GM12878 (cell line): ENCODE data around the gene ZNF765. TPM values are rescaled to one million over a fixed set of nuclear protein-coding genes. Genes with fewer than 3 reads are reported as not detected.
"Not testable (repeated sequence)": the region's sequence is repeated elsewhere in the genome, so short reads cannot be mapped to it uniquely, and the experiment has no call there.

Experiments used
- ATAC-seq: fragments of 200-7000 bp; cut with Tn5 transposase; 3 replicates; pipeline ENCODE4 v1.9.1; 2020; ENCODE audit warnings: mild to moderate bottlenecking, moderate library complexity
- BruUV-seq: library from RNA; stranded (reverse); fragments of 400-500 nt; replicated peaks from 2 replicates; lab custom pipeline; 2021; lab: Mats Ljungman, UMichigan
- CTCF ChIA-PET: fragments of 300-600 bp; sonication (Branson Sonifier 250); formaldehyde crosslinking; extraction: SDS; loops from one replicate; lab custom pipeline; 2021; ENCODE audit warnings: inconsistent platforms; lab: Yijun Ruan, JAX
- POLR2A ChIA-PET: fragments of 350-600 bp; formaldehyde crosslinking; extraction: SDS; loops from one replicate; lab custom pipeline; 2021; ENCODE audit warnings: inconsistent platforms; lab: Charles Lee
- RAD21 ChIA-PET: fragments of 300-600 bp; sonication (Branson Sonifier 250); formaldehyde crosslinking; loops from one replicate; lab custom pipeline; 2023; ENCODE audit warnings: antibody characterized with exemption; ENCODE audit not compliant: unreplicated experiment; lab: Charles Lee
- SMC1A ChIA-PET: fragments of 300-600 bp; sonication (Branson Sonifier 250); formaldehyde crosslinking; loops from one replicate; lab custom pipeline; 2023; ENCODE audit not compliant: unreplicated experiment, uncharacterized antibody; lab: Charles Lee
- DNase-seq: peaks from one replicate; pipeline ENCODE4 v3.0.0-alpha.2; 2011; ENCODE audit warnings: low read depth, low spot score
- FAIRE-seq: peaks from 3 replicates; lab custom pipeline; 2011; peaks lifted over from hg19 to GRCh38; lab: Jason Lieb, UNC
- H2AFZ ChIP-seq: 2 replicates; pipeline ENCODE4 v1.6.0; 2011; ENCODE audit warnings: low read depth, low read length, control low read depth; ENCODE audit not compliant: control insufficient read depth
- H3K27ac ChIP-seq: 2 replicates; pipeline ENCODE4 v1.5.1; 2011; ENCODE audit warnings: control low read depth; ENCODE audit not compliant: control insufficient read depth, insufficient read depth
- H3K27me3 ChIP-seq, 2 experiments: replicated peaks in 1 of 2; 2 replicates each; pipeline versions ENCODE4 v1.6.0 to v1.6.1; 2011; ENCODE audit warnings: low read length in 1 of 2; ENCODE audit not compliant: control insufficient read depth in 2 of 2, insufficient read depth in 2 of 2
- H3K36me3 ChIP-seq, 2 experiments: 2 replicates each; pipeline ENCODE4 v1.5.1; 2011; ENCODE audit warnings: low read length in 1 of 2; ENCODE audit not compliant: control insufficient read depth in 2 of 2, insufficient read depth in 2 of 2
- H3K4me1 ChIP-seq: 2 replicates; pipeline ENCODE4 v1.6.1; 2011; ENCODE audit warnings: mild to moderate bottlenecking, low read length, moderate library complexity, mixed read lengths; ENCODE audit not compliant: control insufficient read depth, insufficient read depth
- H3K4me2 ChIP-seq: 2 replicates; pipeline ENCODE4 v1.6.0; 2011; ENCODE audit warnings: control low read depth; ENCODE audit not compliant: control insufficient read depth, insufficient read depth
- H3K4me3 ChIP-seq: fragments of 200-600 bp; sonication (generic); 2 replicates; pipeline ENCODE4 v1.5.1; 2016
- H3K79me2 ChIP-seq: 2 replicates; pipeline ENCODE4 v1.6.0; 2011; ENCODE audit warnings: low read length; ENCODE audit not compliant: control insufficient read depth, insufficient read depth
- H3K9ac ChIP-seq: 2 replicates; pipeline ENCODE4 v1.8.0; 2011; ENCODE audit warnings: low read length, control low read depth, mixed read lengths; ENCODE audit not compliant: control insufficient read depth, insufficient read depth
- H3K9me3 ChIP-seq: replicated peaks from 3 replicates; pipeline ENCODE4 v1.5.1; 2011; ENCODE audit warnings: mild to moderate bottlenecking, low read length; ENCODE audit not compliant: control insufficient read depth, insufficient read depth
- H4K20me1 ChIP-seq: 2 replicates; pipeline ENCODE4 v1.6.0; 2011; ENCODE audit not compliant: control insufficient read depth, insufficient read depth
- CBX3 ChIP-seq: fragments of 200-600 bp; sonication (generic); IDR thresholded peaks from 2 replicates; pipeline ENCODE4 v1.6.1; 2016; ENCODE audit warnings: low read depth, borderline replicate concordance
- CTCF ChIP-seq, 3 experiments: IDR thresholded peaks in 2 of 3; conservative IDR thresholded peaks in 1 of 3; 2 replicates each; pipeline ENCODE4 v1.5.1; 2011; ENCODE audit warnings: low read depth in 3 of 3, low read length in 3 of 3, mild to moderate bottlenecking in 3 of 3, control low read depth in 2 of 3, moderate library complexity in 2 of 3, inconsistent platforms in 1 of 3, mixed read lengths in 1 of 3; ENCODE audit not compliant: control insufficient read depth in 2 of 3, insufficient read depth in 1 of 3; ENCODE audit errors: extremely low read depth in 1 of 3
- EP300 ChIP-seq, 2 experiments: fragments of 150-350 bp in 1 of 2; IDR thresholded peaks; 2 replicates each; pipeline ENCODE4 v1.6.1; 2011 to 2012; ENCODE audit warnings: low read depth in 2 of 2, low read length in 2 of 2, borderline replicate concordance in 1 of 2, improper control_type of control experiment in 1 of 2, inconsistent platforms in 1 of 2; ENCODE audit not compliant: control insufficient read depth in 1 of 2
- ESRRA ChIP-seq: IDR thresholded peaks from 2 replicates; pipeline ENCODE4 v1.6.1; 2012; ENCODE audit warnings: mild to moderate bottlenecking, low read length, improper control_type of control experiment
- FOXK2 ChIP-seq: fragments of 450-650 bp; IDR thresholded peaks from 2 replicates; pipeline ENCODE4 v1.6.1; 2017; ENCODE audit warnings: mild to moderate bottlenecking, moderate library complexity
- KDM1A ChIP-seq: fragments of 200-600 bp; sonication (generic); IDR thresholded peaks from 2 replicates; pipeline ENCODE4 v1.6.1; 2016; ENCODE audit warnings: borderline replicate concordance
- MEF2B ChIP-seq: fragments of 450-650 bp; IDR thresholded peaks from 2 replicates; pipeline ENCODE4 v1.6.1; 2018; ENCODE audit warnings: mild to moderate bottlenecking, moderate library complexity; ENCODE audit not compliant: partially characterized antibody, poor library complexity, severe bottlenecking
- NRF1 ChIP-seq: conservative IDR thresholded peaks from 2 replicates; pipeline ENCODE4 v1.6.1; 2011; ENCODE audit warnings: mild to moderate bottlenecking, low read depth, low read length, improper control_type of control experiment
- PML ChIP-seq: IDR thresholded peaks from 2 replicates; pipeline ENCODE4 v1.6.1; 2012; ENCODE audit warnings: low read length, inconsistent platforms
- RBBP5 ChIP-seq: fragments of 200-600 bp; sonication (generic); conservative IDR thresholded peaks from 2 replicates; pipeline ENCODE4 v1.6.1; 2016
- SIX5 ChIP-seq: IDR thresholded peaks from 2 replicates; pipeline ENCODE4 v1.6.1; 2011; ENCODE audit warnings: mild to moderate bottlenecking, low read depth, low read length, moderate library complexity; ENCODE audit not compliant: severe bottlenecking
- SRF ChIP-seq, 2 experiments: IDR thresholded peaks; 2 replicates each; pipeline ENCODE4 v1.6.1; 2011; ENCODE audit warnings: low read depth in 2 of 2, low read length in 2 of 2, mild to moderate bottlenecking in 1 of 2, moderate library complexity in 1 of 2
- STAT3 ChIP-seq: IDR thresholded peaks from 2 replicates; pipeline ENCODE4 v1.6.1; 2011; ENCODE audit warnings: low read depth, low read length, improper control_type of control experiment
- SUZ12 ChIP-seq: fragments of 200-600 bp; sonication (generic); IDR thresholded peaks from one replicate; pipeline ENCODE4 v1.6.1; 2018; ENCODE audit warnings: antibody characterized with exemption, mild to moderate bottlenecking; ENCODE audit not compliant: unreplicated experiment
- TCF12 ChIP-seq: IDR thresholded peaks from 2 replicates; pipeline ENCODE4 v1.6.1; 2011; ENCODE audit warnings: low read depth, mild to moderate bottlenecking, low read length
- YY1 ChIP-seq: IDR thresholded peaks from 2 replicates; pipeline ENCODE4 v1.6.1; 2011; ENCODE audit warnings: low read depth, mild to moderate bottlenecking, low read length
- ZNF217 ChIP-seq: fragments of 450-650 bp; IDR thresholded peaks from 2 replicates; pipeline ENCODE4 v1.6.1; 2017; ENCODE audit warnings: antibody characterized with exemption, mild to moderate bottlenecking
- WGBS: methylation state at CpG from one replicate; pipeline ENCODE4 v1.1.6; 2016; ENCODE audit warnings: low lambda C conversion rate; ENCODE audit not compliant: insufficient replicate concordance, insufficient coverage; ENCODE audit errors: missing lambda C conversion rate; 5-methylcytosine and 5-hydroxymethylcytosine counted together
- in situ Hi-C: fragments of 300-500 bp; cut with MboI; formaldehyde crosslinking; loops from 9 replicates; pipeline ENCODE4 v1.14.3; 2018; ENCODE audit warnings: mixed read lengths
- intact Hi-C: fragments of 100-400 bp; cut with micrococcal nuclease; formaldehyde crosslinking; loops from one replicate; pipeline ENCODE4 v1.14.2; 2022; ENCODE audit not compliant: unreplicated experiment
- polyA plus RNA-seq, 11 experiments: library from polyadenylated mRNA; depleted of rRNA in 4 of 11; unstranded in 6 of 11; stranded (reverse) in 5 of 11; fragments of >200 nt; fragmentation: Nextera tagmentation in 4 of 11; fragmentation: Illumina TruSeq in 1 of 11; extraction: Ambion mirVana in 4 of 11; extraction: Trizol in 1 of 11; gene quantifications; 1 replicate in 1 of 11; 2 replicates in 10 of 11; pipeline versions ENCODE4 v1.2.1 to v1.2.3, GENCODE V29; 2011 to 2016; ENCODE audit warnings: inconsistent platforms in 2 of 11, missing spikeins in 2 of 11, low read depth in 1 of 11
- total RNA-seq, 4 experiments: library from RNA; depleted of rRNA in 3 of 4; stranded (reverse); fragments of >200 nt in 3 of 4; fragmentation: Illumina TruSeq in 1 of 4; extraction: Trizol in 1 of 4; gene quantifications; 2 replicates each; pipeline versions ENCODE4 v1.2.1 to v1.2.3, GENCODE V29; 2013 to 2021

ZNF765 gene
- total and polyA plus RNA-seq, 10 of the 15 experiments (the other 5 are each of a cell fraction or from before 2014, with no cell fraction given): 2.9 to 12.7 (median 7.0) TPM

- 89% methylated on average over 11 of the region's 11 CpGs for WGBS
- H3K27ac ChIP-seq, intact Hi-C loops, SMC1A ChIA-PET, H2AFZ ChIP-seq, in situ Hi-C loops, H4K20me1 ChIP-seq, H3K36me3 ChIP-seq, FAIRE-seq, H3K9ac ChIP-seq, H3K4me1 ChIP-seq, H3K4me2 ChIP-seq, RAD21 ChIA-PET, H3K4me3 ChIP-seq, POLR2A ChIA-PET, ATAC-seq, H3K27me3 ChIP-seq, H3K79me2 ChIP-seq, BruUV-seq, DNase-seq: not testable (repeated sequence)
- CTCF ChIA-PET: interaction anchor here (1.0 kb wide), 1 partner anchor 586 kb away, joined by 4 read pairs; no protein-coding TSS in a partner anchor
- H3K9me3 ChIP-seq: peaks cover 20% of the 10 kb centered on the region
Measured at GRCh38 chr19:53460131-53460721, 65.3 kb downstream of the ZNF765 start.

GRCh38 chr19:53461866-53462265, 66.9 kb downstream of the ZNF765 start:
- no peak overlapping the region for H3K27ac ChIP-seq
- H3K4me2 ChIP-seq: no peak overlapping the region
- no peak overlapping the region for H3K9ac ChIP-seq
- no peaks in the 10 kb centered on the region for H3K79me2 ChIP-seq
- H2AFZ ChIP-seq: no peak overlapping the region
- WGBS: 91% methylated on average over 6 of the region's 6 CpGs
- DNase-seq (no peak), ATAC-seq (no peak), FAIRE-seq (no peak)
- no peaks in the 10 kb centered on the region for H3K27me3 ChIP-seq
- ChIA-PET POLR2A (no interaction called here), CTCF (interaction anchor here (0.9 kb wide), 1 partner anchor 13 kb away, joined by 3 read pairs; no protein-coding TSS in a partner anchor), RAD21 (no interaction called here), SMC1A (no interaction called here)
- H4K20me1 ChIP-seq: no peaks in the 10 kb centered on the region
- H3K36me3 ChIP-seq: no peaks in the 10 kb centered on the region
- BruUV-seq: no TSS peak
- H3K4me1 ChIP-seq: no peaks in the 10 kb centered on the region
- intact Hi-C loops (no loop called here), in situ Hi-C loops (no loop called here)
- H3K9me3 ChIP-seq: peaks cover 6% of the 10 kb centered on the region; the same call in 2 of the 3 replicates
- H3K4me3 ChIP-seq: no peak overlapping the region
- no peak for TF ChIP-seq TCF12
- no peak for TF ChIP-seq SUZ12
- no peak for TF ChIP-seq SIX5
- TF ChIP-seq RBBP5: no peak
- no peak for TF ChIP-seq CTCF (IDR thresholded peaks at IDR 0.05 in 2 of 3, conservative IDR thresholded peaks at IDR 0.05 in 1 of 3; ENCODE audit: control insufficient read depth in 2 of 3, extremely low read depth in 1 of 3, insufficient read depth in 1 of 3, low read depth in 3 of 3, low read length in 3 of 3)
- TF ChIP-seq KDM1A: no peak
- no peak for TF ChIP-seq ESRRA
- TF ChIP-seq CBX3: no peak
- TF ChIP-seq SRF (IDR thresholded peaks at IDR 0.05; ENCODE audit: low read depth in 2 of 2, low read length in 2 of 2): no peak
- no peak for TF ChIP-seq STAT3
- no peak for TF ChIP-seq NRF1
- no peak for TF ChIP-seq YY1
- TF ChIP-seq ZNF217: no peak
- TF ChIP-seq MEF2B: no peak
- TF ChIP-seq PML: no peak
- TF ChIP-seq FOXK2: no peak
- TF ChIP-seq EP300 (IDR thresholded peaks at IDR 0.05; ENCODE audit: borderline replicate concordance in 1 of 2, control insufficient read depth in 1 of 2, low read depth in 2 of 2, low read length in 2 of 2): no peak
